ENCODE results near the gene KIAA0232.

DNA sequence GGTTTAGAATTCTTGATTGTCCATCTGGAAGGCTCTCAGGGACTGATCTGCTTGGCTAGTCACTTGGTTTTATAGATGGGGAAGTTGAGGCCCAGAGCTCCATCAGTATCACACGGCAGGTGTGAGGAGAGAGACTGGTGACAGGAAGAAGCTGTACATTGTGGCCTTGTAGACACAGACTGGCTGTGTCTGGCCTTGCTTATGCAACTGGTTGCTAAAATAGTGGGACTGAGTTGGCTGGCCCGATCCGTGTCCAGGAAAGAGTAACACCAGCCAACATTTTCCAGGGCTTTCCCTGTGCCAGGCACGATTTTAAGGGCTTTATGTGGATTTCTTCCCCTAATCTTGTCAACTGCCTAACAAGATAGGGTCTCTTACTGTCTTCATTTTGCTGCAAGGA lies 129.9 kb downstream of the KIAA0232 start:
- TF ChIP-seq, protein P1, sequence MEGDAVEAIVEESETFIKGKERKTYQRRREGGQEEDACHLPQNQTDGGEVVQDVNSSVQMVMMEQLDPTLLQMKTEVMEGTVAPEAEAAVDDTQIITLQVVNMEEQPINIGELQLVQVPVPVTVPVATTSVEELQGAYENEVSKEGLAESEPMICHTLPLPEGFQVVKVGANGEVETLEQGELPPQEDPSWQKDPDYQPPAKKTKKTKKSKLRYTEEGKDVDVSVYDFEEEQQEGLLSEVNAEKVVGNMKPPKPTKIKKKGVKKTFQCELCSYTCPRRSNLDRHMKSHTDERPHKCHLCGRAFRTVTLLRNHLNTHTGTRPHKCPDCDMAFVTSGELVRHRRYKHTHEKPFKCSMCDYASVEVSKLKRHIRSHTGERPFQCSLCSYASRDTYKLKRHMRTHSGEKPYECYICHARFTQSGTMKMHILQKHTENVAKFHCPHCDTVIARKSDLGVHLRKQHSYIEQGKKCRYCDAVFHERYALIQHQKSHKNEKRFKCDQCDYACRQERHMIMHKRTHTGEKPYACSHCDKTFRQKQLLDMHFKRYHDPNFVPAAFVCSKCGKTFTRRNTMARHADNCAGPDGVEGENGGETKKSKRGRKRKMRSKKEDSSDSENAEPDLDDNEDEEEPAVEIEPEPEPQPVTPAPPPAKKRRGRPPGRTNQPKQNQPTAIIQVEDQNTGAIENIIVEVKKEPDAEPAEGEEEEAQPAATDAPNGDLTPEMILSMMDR (IDR thresholded peaks at IDR 0.05 in 8 of 11, conservative IDR thresholded peaks at IDR 0.05 in 3 of 11) = no peak
- peak in 1 of 3 donors; percentile 43 for TF ChIP-seq POLR2AphosphoS5 (IDR thresholded peaks at IDR 0.05)
